ENCODE results near the gene GATA6. TPM values are rescaled to one million over a fixed set of nuclear protein-coding genes. Genes with fewer than 3 reads are reported as not detected.
A peak's percentile ranks its signal among the peaks of the same experiment; 100 is the strongest.

GATA6 gene
- total RNA-seq, 1 donor, result 16.6 TPM

DNA sequence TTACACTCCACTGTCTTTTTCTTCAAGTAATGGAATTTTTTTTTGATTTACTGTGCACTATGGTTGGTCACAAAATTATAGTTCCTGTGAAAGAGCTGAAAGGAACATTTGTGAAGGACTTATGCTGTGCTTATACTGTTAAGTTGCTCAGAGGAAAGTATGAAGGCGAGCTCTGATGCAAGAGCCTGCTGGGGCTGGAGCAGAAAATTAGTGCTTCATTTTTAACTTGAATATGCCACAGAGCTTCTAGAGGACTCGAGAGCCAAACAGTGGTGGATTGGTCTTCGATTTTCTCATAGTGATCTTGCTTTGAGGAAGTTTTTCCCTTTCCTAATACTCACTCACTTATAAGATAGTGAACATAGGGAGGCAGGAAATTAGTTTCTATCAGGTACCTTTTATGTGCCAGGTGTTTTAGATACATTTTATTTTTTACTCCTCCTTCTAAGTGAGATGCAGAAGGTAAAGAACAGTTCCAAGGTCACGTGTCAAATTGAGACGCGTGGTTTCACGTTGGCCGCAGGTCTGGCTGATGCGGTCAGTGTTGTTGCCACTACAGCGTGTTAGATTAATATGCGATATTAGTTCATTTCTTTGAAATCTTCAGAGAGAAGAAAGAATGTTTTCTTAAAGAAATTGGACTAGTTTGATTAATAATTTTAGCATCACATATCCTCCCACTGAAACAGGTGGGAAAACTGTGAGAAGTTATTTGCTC lies 20.2 kb downstream of the GATA6 start:
- Histone ChIP-seq H3K9me3 (ENCODE audit: low read depth, low read length) (no peaks in the 10 kb centered on the region), H3K27ac (ENCODE audit: low read depth, low read length) (peak overlapping the region; percentile 76), H3K27me3 (ENCODE audit: insufficient read depth, low read length) (no peaks in the 10 kb centered on the region), H3K36me3 (ENCODE audit: insufficient read depth, low read length) (peaks cover 42% of the 10 kb centered on the region), H3K4me2 (ENCODE audit: insufficient read depth, low read length) (no peak overlapping the region), H3K4me3 (ENCODE audit: insufficient read depth, low read length) (no peak overlapping the region), H2AFZ (ENCODE audit: low read length) (no peak overlapping the region), H3K4me1 (ENCODE audit: insufficient read depth, low read length) (peaks cover 40% of the 10 kb centered on the region), H3K79me2 (ENCODE audit: insufficient read depth, low read length) (peaks cover 51% of the 10 kb centered on the region), H4K20me1 (ENCODE audit: insufficient read depth, low read length) (peaks cover 28% of the 10 kb centered on the region)
- DNase-seq (ENCODE audit: insufficient read length, low spot score, missing footprints), result peak; percentile 73
- TF ChIP-seq, protein P1, sequence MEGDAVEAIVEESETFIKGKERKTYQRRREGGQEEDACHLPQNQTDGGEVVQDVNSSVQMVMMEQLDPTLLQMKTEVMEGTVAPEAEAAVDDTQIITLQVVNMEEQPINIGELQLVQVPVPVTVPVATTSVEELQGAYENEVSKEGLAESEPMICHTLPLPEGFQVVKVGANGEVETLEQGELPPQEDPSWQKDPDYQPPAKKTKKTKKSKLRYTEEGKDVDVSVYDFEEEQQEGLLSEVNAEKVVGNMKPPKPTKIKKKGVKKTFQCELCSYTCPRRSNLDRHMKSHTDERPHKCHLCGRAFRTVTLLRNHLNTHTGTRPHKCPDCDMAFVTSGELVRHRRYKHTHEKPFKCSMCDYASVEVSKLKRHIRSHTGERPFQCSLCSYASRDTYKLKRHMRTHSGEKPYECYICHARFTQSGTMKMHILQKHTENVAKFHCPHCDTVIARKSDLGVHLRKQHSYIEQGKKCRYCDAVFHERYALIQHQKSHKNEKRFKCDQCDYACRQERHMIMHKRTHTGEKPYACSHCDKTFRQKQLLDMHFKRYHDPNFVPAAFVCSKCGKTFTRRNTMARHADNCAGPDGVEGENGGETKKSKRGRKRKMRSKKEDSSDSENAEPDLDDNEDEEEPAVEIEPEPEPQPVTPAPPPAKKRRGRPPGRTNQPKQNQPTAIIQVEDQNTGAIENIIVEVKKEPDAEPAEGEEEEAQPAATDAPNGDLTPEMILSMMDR (IDR thresholded peaks at IDR 0.05; ENCODE audit: extremely low read depth, low read depth, low read length), result no peak

DNA sequence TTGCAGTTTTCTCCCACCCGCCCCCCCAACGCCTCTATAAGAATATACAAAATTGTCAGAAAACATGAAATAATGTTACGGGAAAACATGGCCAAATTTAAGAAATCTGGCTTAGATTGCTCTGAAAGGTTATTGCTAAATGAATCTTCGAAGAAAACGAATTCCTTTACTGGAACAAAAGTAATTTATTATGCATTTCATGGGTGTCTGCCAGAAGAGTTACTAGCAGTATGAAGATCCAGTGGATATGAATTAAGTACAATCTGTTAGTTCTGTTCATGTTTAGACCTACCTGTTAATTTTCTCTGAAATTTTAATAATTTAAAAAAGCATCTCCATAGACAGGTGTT lies 21.9 kb downstream of the GATA6 start:
- Histone ChIP-seq H3K4me2 (ENCODE audit: insufficient read depth, low read length) (no peak overlapping the region), H3K79me2 (ENCODE audit: insufficient read depth, low read length) (peaks cover 41% of the 10 kb centered on the region)
- DNase-seq (ENCODE audit: insufficient read length, low spot score, missing footprints), result no peak

DNA sequence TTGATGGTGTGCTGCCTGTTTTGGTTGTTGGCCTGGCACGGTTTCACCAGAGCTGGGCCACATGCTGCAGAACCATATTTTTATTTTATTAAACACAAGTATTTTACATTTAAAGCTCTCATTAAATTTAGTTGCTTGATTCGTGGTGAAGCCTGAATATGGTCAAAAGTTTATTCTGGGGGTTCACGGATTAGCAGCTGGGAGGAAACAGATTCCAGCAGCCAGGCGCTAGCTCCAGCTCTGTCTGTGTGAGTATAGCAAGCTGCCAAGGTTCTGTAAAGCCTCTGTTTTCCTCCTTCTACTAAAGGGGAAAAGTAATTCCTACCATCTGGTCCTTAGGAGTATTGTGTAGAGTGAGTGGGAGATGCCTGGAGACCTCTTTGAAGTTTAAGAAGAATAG lies 22.5 kb downstream of the GATA6 start:
- TF ChIP-seq, protein P1 (IDR thresholded peaks at IDR 0.05; ENCODE audit: extremely low read depth, low read depth, low read length), result no peak
- no peak overlapping the region for H3K4me3 ChIP-seq (ENCODE audit: insufficient read depth, low read length)
- peak overlapping the region; percentile 11 for H3K27ac ChIP-seq (ENCODE audit: low read depth, low read length)
- H4K20me1 ChIP-seq (ENCODE audit: insufficient read depth, low read length), result peaks cover 22% of the 10 kb centered on the region
- no peaks in the 10 kb centered on the region for H3K27me3 ChIP-seq (ENCODE audit: insufficient read depth, low read length)
- H3K79me2 ChIP-seq (ENCODE audit: insufficient read depth, low read length), result peaks cover 37% of the 10 kb centered on the region
- H3K4me1 ChIP-seq (ENCODE audit: insufficient read depth, low read length), result peaks cover 23% of the 10 kb centered on the region
- no peak overlapping the region for H3K4me2 ChIP-seq (ENCODE audit: insufficient read depth, low read length)
- H3K9me3 ChIP-seq (ENCODE audit: low read depth, low read length), result no peaks in the 10 kb centered on the region
- peaks cover 34% of the 10 kb centered on the region for H3K36me3 ChIP-seq (ENCODE audit: insufficient read depth, low read length)
- no peak overlapping the region for H2AFZ ChIP-seq (ENCODE audit: low read length)
- no peak for DNase-seq (ENCODE audit: insufficient read length, low spot score, missing footprints)

More for the DNA sequence above, 21.9 kb downstream of the GATA6 start:
- TF ChIP-seq, protein P1 (IDR thresholded peaks at IDR 0.05; ENCODE audit: extremely low read depth, low read depth, low read length), result no peak
- Histone ChIP-seq H4K20me1 (ENCODE audit: insufficient read depth, low read length) (peaks cover 24% of the 10 kb centered on the region), H3K27ac (ENCODE audit: low read depth, low read length) (peak overlapping the region; percentile 11), H3K27me3 (ENCODE audit: insufficient read depth, low read length) (no peaks in the 10 kb centered on the region), H2AFZ (ENCODE audit: low read length) (no peak overlapping the region), H3K4me1 (ENCODE audit: insufficient read depth, low read length) (peaks cover 29% of the 10 kb centered on the region), H3K9me3 (ENCODE audit: low read depth, low read length) (no peaks in the 10 kb centered on the region), H3K36me3 (ENCODE audit: insufficient read depth, low read length) (peaks cover 40% of the 10 kb centered on the region), H3K4me3 (ENCODE audit: insufficient read depth, low read length) (no peak overlapping the region)

DNA sequence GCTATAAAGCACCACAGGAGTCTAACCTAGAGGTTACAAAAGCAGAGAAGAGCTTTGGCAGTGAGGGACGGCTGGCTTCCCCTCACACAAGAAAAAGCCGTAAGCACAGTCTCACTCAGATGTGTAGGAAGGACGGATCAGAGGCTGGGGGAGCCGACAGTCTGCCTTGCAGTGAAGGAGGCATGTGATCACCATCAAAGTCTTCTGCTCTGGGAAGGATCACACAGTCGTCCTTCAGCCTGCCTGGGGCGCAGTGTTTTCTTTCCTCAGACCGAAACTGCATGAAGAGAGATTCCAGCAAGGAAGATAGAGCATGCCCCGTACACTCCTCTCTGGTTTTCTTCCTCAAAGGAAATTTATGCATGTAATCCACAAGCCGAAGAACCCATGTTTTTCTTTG lies 24.1 kb downstream of the GATA6 start:
- Histone ChIP-seq H3K36me3 (ENCODE audit: insufficient read depth, low read length) (peaks cover 44% of the 10 kb centered on the region), H3K4me1 (ENCODE audit: insufficient read depth, low read length) (peaks cover 30% of the 10 kb centered on the region), H3K4me2 (ENCODE audit: insufficient read depth, low read length) (no peak overlapping the region), H3K27me3 (ENCODE audit: insufficient read depth, low read length) (no peaks in the 10 kb centered on the region), H3K27ac (ENCODE audit: low read depth, low read length) (peak overlapping the region; percentile 27), H3K9me3 (ENCODE audit: low read depth, low read length) (no peaks in the 10 kb centered on the region), H3K79me2 (ENCODE audit: insufficient read depth, low read length) (peaks cover 40% of the 10 kb centered on the region), H2AFZ (ENCODE audit: low read length) (no peak overlapping the region), H4K20me1 (ENCODE audit: insufficient read depth, low read length) (peaks cover 32% of the 10 kb centered on the region), H3K4me3 (ENCODE audit: insufficient read depth, low read length) (no peak overlapping the region)
- TF ChIP-seq, protein P1 (IDR thresholded peaks at IDR 0.05; ENCODE audit: extremely low read depth, low read depth, low read length), result no peak
- DNase-seq (ENCODE audit: insufficient read length, low spot score, missing footprints), result no peak

All from osteoblast (primary cell).